Measurements from ENCODE around the gene HOXB1. TPM values are rescaled to one million over a fixed set of nuclear protein-coding genes. Genes with fewer than 3 reads are reported as not detected.
A peak's percentile ranks its signal among the peaks of the same experiment; 100 is the strongest.

The HOXB1 gene
- total and polyA plus RNA-seq, 2 experiments from 2014 or later, result not detected

DNA sequence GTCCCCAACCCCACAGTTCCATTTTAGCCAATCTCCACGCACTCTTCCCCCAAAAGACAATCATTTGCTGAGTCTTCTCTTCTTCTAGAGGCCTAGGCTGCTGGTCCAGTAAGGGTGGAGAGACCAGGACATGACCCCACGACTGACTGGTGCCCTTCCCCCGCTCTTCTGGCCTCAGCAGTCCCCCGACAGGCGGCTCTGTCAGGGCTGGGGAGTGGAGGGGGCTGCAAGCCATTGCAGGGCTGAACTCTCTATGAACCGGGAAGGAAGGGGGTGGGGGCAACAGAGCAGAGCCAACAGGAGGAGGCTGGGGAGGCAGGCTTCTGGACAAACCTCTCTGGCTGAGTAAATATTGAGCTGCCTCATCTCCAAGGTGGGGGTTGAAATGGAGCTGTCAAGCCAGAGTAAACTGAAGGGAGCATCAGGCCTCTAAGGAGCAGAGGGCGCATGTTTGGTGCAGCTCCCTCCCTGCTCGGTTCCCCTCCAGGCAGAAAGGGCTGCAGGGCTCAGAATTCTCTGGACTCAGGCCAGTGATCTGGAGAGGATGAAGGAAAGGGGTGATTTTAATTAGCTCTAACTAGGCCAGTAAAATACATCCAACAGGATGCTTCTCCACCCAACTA lies 8.7 kb downstream of the HOXB1 start:
- H3K27ac ChIP-seq, result no peak overlapping the region
- H3K36me3 ChIP-seq (ENCODE audit: low read depth), result no peaks in the 10 kb centered on the region
- no peaks in the 10 kb centered on the region for H3K79me2 ChIP-seq (ENCODE audit: insufficient read depth)
- no peak overlapping the region for H3K4me2 ChIP-seq (ENCODE audit: unreplicated experiment)
- H3K4me3 ChIP-seq, result no peak overlapping the region
- no peaks in the 10 kb centered on the region for H3K9me3 ChIP-seq (ENCODE audit: low read depth)
- H3K4me1 ChIP-seq (ENCODE audit: insufficient read depth), result 0 out of 2 replicates have a peak, but pooled peaks cover 3% of the 10 kb centered on the region
- no peak overlapping the region for H2AFZ ChIP-seq
- H4K20me1 ChIP-seq (ENCODE audit: insufficient read depth), result no peaks in the 10 kb centered on the region
- H3K9ac ChIP-seq, result no peak overlapping the region
- peaks cover 8% of the 10 kb centered on the region; the same call in 1 of the 2 replicates for H3F3A ChIP-seq (ENCODE audit: insufficient read depth)
- TF ChIP-seq EZH2 (IDR thresholded peaks at IDR 0.05; ENCODE audit: insufficient read depth, poor library complexity, severe bottlenecking), result no peak
- no peak for TF ChIP-seq EZH2phosphoT487 (IDR thresholded peaks at IDR 0.05; ENCODE audit: insufficient read depth, low read depth)
- in situ Hi-C loops (cut with MboI), result no loop called here
- no peak for DNase-seq
- H3K27me3 ChIP-seq (replicated peaks; ENCODE audit: insufficient read depth), result peaks cover 11% of the 10 kb centered on the region; the same call in 1 of the 2 replicates
- no peaks in the 10 kb centered on the region for H3K9me2 ChIP-seq (ENCODE audit: insufficient read depth)
- WGBS, 2 experiments (ENCODE audit: low coverage in 1 of 2, low lambda C conversion rate in 2 of 2, missing lambda C conversion rate in 2 of 2), result 53 to 60% methylated on average over 8 of the region's 8 CpGs

DNA sequence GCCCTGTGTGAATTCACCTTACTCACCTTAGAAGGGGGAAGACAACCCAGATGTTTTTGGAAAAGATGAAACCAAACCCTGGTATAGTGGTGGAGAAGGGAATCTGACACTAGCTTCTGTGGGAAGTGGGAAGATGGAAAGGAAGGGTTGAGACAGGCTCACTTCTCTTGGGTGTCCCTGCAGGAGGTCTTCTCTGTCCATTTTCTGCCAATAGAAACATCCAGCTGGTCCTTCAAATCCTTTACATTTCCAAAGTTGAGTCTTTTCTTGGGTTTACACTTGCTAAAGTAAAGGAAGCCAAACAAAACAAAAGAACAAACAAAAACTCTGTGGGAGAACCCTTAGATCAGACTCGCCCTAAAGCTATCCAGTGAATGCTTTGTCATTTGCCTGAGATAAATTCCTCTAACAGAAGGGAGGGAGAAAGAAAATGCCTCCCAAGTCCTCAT lies 10.2 kb downstream of the HOXB1 start:
- Histone ChIP-seq H3K27me3 (replicated peaks; ENCODE audit: insufficient read depth) (peaks cover 17% of the 10 kb centered on the region; the same call in 1 of the 2 replicates), H3K27ac (no peak overlapping the region), H3K9me3 (ENCODE audit: low read depth) (no peaks in the 10 kb centered on the region), H3K4me1 (ENCODE audit: insufficient read depth) (0 out of 2 replicates have a peak, but pooled peaks cover 3% of the 10 kb centered on the region), H3K9me2 (ENCODE audit: insufficient read depth) (no peaks in the 10 kb centered on the region), H4K20me1 (ENCODE audit: insufficient read depth) (no peaks in the 10 kb centered on the region), H3K4me3 (no peak overlapping the region), H3F3A (ENCODE audit: insufficient read depth) (peaks cover 8% of the 10 kb centered on the region; the same call in 1 of the 2 replicates), H3K36me3 (ENCODE audit: low read depth) (no peaks in the 10 kb centered on the region), H3K9ac (no peak overlapping the region), H2AFZ (no peak overlapping the region), H3K4me2 (ENCODE audit: unreplicated experiment) (no peak overlapping the region), H3K79me2 (ENCODE audit: insufficient read depth) (no peaks in the 10 kb centered on the region)
- in situ Hi-C loops (cut with MboI), result no loop called here
- whole genome bisulfite sequencing, 2 experiments (ENCODE audit: low coverage in 1 of 2, low lambda C conversion rate in 2 of 2, missing lambda C conversion rate in 2 of 2), result 72 to 83% methylated on average over 1 of the region's 1 CpG
- TF ChIP-seq EZH2 (IDR thresholded peaks at IDR 0.05; ENCODE audit: insufficient read depth, poor library complexity, severe bottlenecking), result no peak
- TF ChIP-seq EZH2phosphoT487 (IDR thresholded peaks at IDR 0.05; ENCODE audit: insufficient read depth, low read depth), result no peak
- peak; percentile 66 for DNase-seq

DNA sequence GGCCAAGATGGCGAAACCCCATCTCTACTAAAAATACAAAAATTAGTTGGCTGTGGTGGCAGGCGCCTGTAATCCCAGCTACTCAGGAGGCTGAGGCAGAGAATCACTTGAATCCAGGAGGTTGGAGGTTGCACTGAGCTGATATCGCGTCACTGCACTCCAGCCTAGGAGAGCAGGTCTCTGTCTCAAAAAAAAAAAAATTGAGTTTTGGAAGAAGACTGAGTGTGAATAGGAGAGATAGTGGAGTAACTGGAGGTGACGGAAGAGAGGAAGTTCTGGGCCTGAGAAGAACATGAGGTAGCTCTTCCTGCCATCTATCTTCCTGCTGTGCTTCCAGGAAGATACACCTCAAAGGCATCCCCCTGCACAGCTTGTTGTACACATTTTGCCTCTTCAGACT lies 11.4 kb downstream of the HOXB1 start:
- Histone ChIP-seq H3K36me3 (ENCODE audit: low read depth) (no peaks in the 10 kb centered on the region), H3K9ac (no peak overlapping the region), H3K4me3 (no peak overlapping the region), H3K9me2 (ENCODE audit: insufficient read depth) (no peaks in the 10 kb centered on the region), H4K20me1 (ENCODE audit: insufficient read depth) (no peaks in the 10 kb centered on the region), H2AFZ (no peak overlapping the region), H3K4me2 (ENCODE audit: unreplicated experiment) (no peak overlapping the region), H3K27me3 (replicated peaks; ENCODE audit: insufficient read depth) (peaks cover 21% of the 10 kb centered on the region), H3F3A (ENCODE audit: insufficient read depth) (peaks cover 8% of the 10 kb centered on the region; the same call in 1 of the 2 replicates), H3K27ac (no peak overlapping the region), H3K79me2 (ENCODE audit: insufficient read depth) (no peaks in the 10 kb centered on the region), H3K4me1 (ENCODE audit: insufficient read depth) (peaks cover 6% of the 10 kb centered on the region; the same call in 1 of the 2 replicates), H3K9me3 (ENCODE audit: low read depth) (no peaks in the 10 kb centered on the region)
- no peak for DNase-seq
- in situ Hi-C loops (cut with MboI), result no loop called here
- 70 to 77% methylated on average over 5 of the region's 5 CpGs for WGBS, 2 experiments (ENCODE audit: low coverage in 1 of 2, low lambda C conversion rate in 2 of 2, missing lambda C conversion rate in 2 of 2)
- TF ChIP-seq EZH2phosphoT487 (IDR thresholded peaks at IDR 0.05; ENCODE audit: insufficient read depth, low read depth) (no peak), EZH2 (IDR thresholded peaks at IDR 0.05; ENCODE audit: insufficient read depth, poor library complexity, severe bottlenecking) (no peak)

DNA sequence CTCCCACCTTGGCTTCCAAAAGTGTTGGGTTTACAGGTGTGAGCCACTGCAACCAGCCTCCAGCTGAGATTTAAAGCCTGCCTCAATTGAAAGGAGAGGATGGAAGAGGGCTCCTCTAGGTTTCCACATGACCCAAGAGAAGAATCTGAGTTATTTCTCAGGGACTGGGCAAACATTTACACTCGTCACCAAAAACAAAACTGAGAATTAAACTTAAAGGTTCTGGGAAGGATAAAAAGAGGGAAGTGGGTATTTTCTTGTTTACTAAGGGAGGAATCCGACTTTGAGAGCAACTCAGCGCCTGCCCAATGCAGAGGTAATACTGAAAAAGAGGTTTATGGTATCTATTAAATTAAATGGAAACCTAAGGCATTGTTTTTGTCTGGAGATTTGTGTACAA lies 13.3 kb downstream of the HOXB1 start:
- no peaks in the 10 kb centered on the region for H3K36me3 ChIP-seq (ENCODE audit: low read depth)
- no peak overlapping the region for H3K9ac ChIP-seq
- H2AFZ ChIP-seq, result no peak overlapping the region
- in situ Hi-C loops (cut with MboI), result no loop called here
- H3K9me3 ChIP-seq (ENCODE audit: low read depth), result no peaks in the 10 kb centered on the region
- peaks cover 29% of the 10 kb centered on the region for H3K27me3 ChIP-seq (replicated peaks; ENCODE audit: insufficient read depth)
- H3F3A ChIP-seq (ENCODE audit: insufficient read depth), result peaks cover 8% of the 10 kb centered on the region; the same call in 1 of the 2 replicates
- no peaks in the 10 kb centered on the region for H4K20me1 ChIP-seq (ENCODE audit: insufficient read depth)
- peaks cover 8% of the 10 kb centered on the region; the same call in 1 of the 2 replicates for H3K4me1 ChIP-seq (ENCODE audit: insufficient read depth)
- 32 to 41% methylated on average over 3 of the region's 3 CpGs for WGBS, 2 experiments (ENCODE audit: low coverage in 1 of 2, low lambda C conversion rate in 2 of 2, missing lambda C conversion rate in 2 of 2)
- H3K9me2 ChIP-seq (ENCODE audit: insufficient read depth), result no peaks in the 10 kb centered on the region
- no peak for DNase-seq
- no peaks in the 10 kb centered on the region for H3K79me2 ChIP-seq (ENCODE audit: insufficient read depth)
- H3K27ac ChIP-seq, result no peak overlapping the region
- H3K4me3 ChIP-seq, result no peak overlapping the region
- no peak overlapping the region for H3K4me2 ChIP-seq (ENCODE audit: unreplicated experiment)
- TF ChIP-seq EZH2 (IDR thresholded peaks at IDR 0.05; ENCODE audit: insufficient read depth, poor library complexity, severe bottlenecking), result no peak
- no peak for TF ChIP-seq EZH2phosphoT487 (IDR thresholded peaks at IDR 0.05; ENCODE audit: insufficient read depth, low read depth)
